Chondrocyte (in vitro differentiated cells): ENCODE data around the gene CCDC24. TPM values are rescaled to one million over a fixed set of nuclear protein-coding genes. Genes with fewer than 3 reads are reported as not detected.

ENCODE experiments used
- DNase-seq: peaks from one replicate; pipeline ENCODE4 v3.0.0; 2021; ENCODE audit warnings: mixed read lengths, low spot score
- H3K27ac Mint-ChIP-seq: one replicate; pipeline ENCODE4 v1.8.0; 2021; ENCODE audit warnings: mild to moderate bottlenecking, moderate library complexity, mixed read lengths; ENCODE audit not compliant: unreplicated experiment
- H3K27me3 Mint-ChIP-seq: 2 replicates; pipeline ENCODE4 v1.8.0; 2021; ENCODE audit warnings: low read depth, mixed read lengths
- H3K36me3 Mint-ChIP-seq: 2 replicates; pipeline ENCODE4 v1.8.0; 2021; ENCODE audit warnings: low read depth, mixed read lengths
- H3K4me1 Mint-ChIP-seq: 2 replicates; pipeline ENCODE4 v1.8.0; 2021; ENCODE audit warnings: low read depth, mild to moderate bottlenecking, mixed read lengths
- H3K4me3 Mint-ChIP-seq: one replicate; pipeline ENCODE4 v1.8.0; 2021; ENCODE audit warnings: mild to moderate bottlenecking, moderate library complexity, mixed read lengths; ENCODE audit not compliant: unreplicated experiment
- H3K9me3 Mint-ChIP-seq: 2 replicates; pipeline ENCODE4 v1.8.0; 2021; ENCODE audit warnings: low read depth, mixed read lengths
- CTCF ChIP-seq: fragments of 200-600 bp; sonication (generic); IDR thresholded peaks from 2 replicates; pipeline ENCODE4 v1.5.0; 2021; ENCODE audit warnings: antibody characterized with exemption, mild to moderate bottlenecking, moderate library complexity
- total RNA-seq: library from RNA; stranded (reverse); gene quantifications from 3 replicates; pipeline ENCODE4 v1.2.1, GENCODE V29; 2021

Gene CCDC24
- total RNA-seq, 1 donor from 2014 or later = 6.3 TPM

- peaks cover 7% of the 10 kb centered on the region for H3K36me3 Mint-ChIP-seq
These were observed 8.8 kb downstream of the CCDC24 start for GRCh38 chr1:44000122-44000665.

GRCh38 chr1:44002165-44002564, 10.8 kb downstream of the CCDC24 start:
- no peak for TF ChIP-seq CTCF
- no peak overlapping the region for H3K27ac Mint-ChIP-seq
- no peak overlapping the region for H3K4me3 Mint-ChIP-seq
- H3K36me3 Mint-ChIP-seq = peaks cover 9% of the 10 kb centered on the region
- H3K27me3 Mint-ChIP-seq = no peaks in the 10 kb centered on the region
- H3K4me1 Mint-ChIP-seq = no peaks in the 10 kb centered on the region
- H3K9me3 Mint-ChIP-seq = no peaks in the 10 kb centered on the region
- no peak for DNase-seq

More at GRCh38 chr1:44000122-44000665, 8.8 kb downstream of the CCDC24 start:
- H3K4me3 Mint-ChIP-seq = no peak overlapping the region
- H3K9me3 Mint-ChIP-seq = no peaks in the 10 kb centered on the region
- no peak for TF ChIP-seq CTCF
- H3K4me1 Mint-ChIP-seq = peaks cover 2% of the 10 kb centered on the region
- H3K27me3 Mint-ChIP-seq = no peaks in the 10 kb centered on the region
- DNase-seq = no peak
- H3K27ac Mint-ChIP-seq = no peak overlapping the region

GRCh38 chr1:44002606-44003157, 11.3 kb downstream of the CCDC24 start:
- no peak for DNase-seq
- Mint-ChIP-seq H3K4me3 (no peak overlapping the region), H3K36me3 (peaks cover 9% of the 10 kb centered on the region), H3K27me3 (no peaks in the 10 kb centered on the region), H3K4me1 (no peaks in the 10 kb centered on the region), H3K27ac (no peak overlapping the region), H3K9me3 (no peaks in the 10 kb centered on the region)
- TF ChIP-seq CTCF = peak; percentile 55

GRCh38 chr1:44008259-44008658, 16.9 kb downstream of the CCDC24 start:
- H3K4me3 Mint-ChIP-seq = no peak overlapping the region
- no peak overlapping the region for H3K27ac Mint-ChIP-seq
- no peaks in the 10 kb centered on the region for H3K9me3 Mint-ChIP-seq
- H3K27me3 Mint-ChIP-seq = no peaks in the 10 kb centered on the region
- peaks cover 8% of the 10 kb centered on the region for H3K4me1 Mint-ChIP-seq
- peaks cover 7% of the 10 kb centered on the region for H3K36me3 Mint-ChIP-seq
- DNase-seq = no peak
- TF ChIP-seq CTCF = no peak

GRCh38 chr1:44010935-44011471, 19.6 kb downstream of the CCDC24 start:
- no peak for TF ChIP-seq CTCF
- Mint-ChIP-seq H3K4me3 (no peak overlapping the region), H3K4me1 (peaks cover 21% of the 10 kb centered on the region), H3K9me3 (no peaks in the 10 kb centered on the region), H3K27me3 (no peaks in the 10 kb centered on the region), H3K27ac (no peak overlapping the region), H3K36me3 (peaks cover 7% of the 10 kb centered on the region)
- no peak for DNase-seq
